ENCODE measurements around the gene CACNA1H.

The CACNA1H gene

GRCh38 chr16:1157639-1158455 is 4.9 kb downstream of the CACNA1H start:
- DNase-seq (ENCODE audit: insufficient read length, low spot score): peak; percentile 70
- no peak for FAIRE-seq
- TF ChIP-seq, protein P1, sequence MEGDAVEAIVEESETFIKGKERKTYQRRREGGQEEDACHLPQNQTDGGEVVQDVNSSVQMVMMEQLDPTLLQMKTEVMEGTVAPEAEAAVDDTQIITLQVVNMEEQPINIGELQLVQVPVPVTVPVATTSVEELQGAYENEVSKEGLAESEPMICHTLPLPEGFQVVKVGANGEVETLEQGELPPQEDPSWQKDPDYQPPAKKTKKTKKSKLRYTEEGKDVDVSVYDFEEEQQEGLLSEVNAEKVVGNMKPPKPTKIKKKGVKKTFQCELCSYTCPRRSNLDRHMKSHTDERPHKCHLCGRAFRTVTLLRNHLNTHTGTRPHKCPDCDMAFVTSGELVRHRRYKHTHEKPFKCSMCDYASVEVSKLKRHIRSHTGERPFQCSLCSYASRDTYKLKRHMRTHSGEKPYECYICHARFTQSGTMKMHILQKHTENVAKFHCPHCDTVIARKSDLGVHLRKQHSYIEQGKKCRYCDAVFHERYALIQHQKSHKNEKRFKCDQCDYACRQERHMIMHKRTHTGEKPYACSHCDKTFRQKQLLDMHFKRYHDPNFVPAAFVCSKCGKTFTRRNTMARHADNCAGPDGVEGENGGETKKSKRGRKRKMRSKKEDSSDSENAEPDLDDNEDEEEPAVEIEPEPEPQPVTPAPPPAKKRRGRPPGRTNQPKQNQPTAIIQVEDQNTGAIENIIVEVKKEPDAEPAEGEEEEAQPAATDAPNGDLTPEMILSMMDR (IDR thresholded peaks at IDR 0.05; ENCODE audit: insufficient read depth, missing control alignments): no peak

DNA sequence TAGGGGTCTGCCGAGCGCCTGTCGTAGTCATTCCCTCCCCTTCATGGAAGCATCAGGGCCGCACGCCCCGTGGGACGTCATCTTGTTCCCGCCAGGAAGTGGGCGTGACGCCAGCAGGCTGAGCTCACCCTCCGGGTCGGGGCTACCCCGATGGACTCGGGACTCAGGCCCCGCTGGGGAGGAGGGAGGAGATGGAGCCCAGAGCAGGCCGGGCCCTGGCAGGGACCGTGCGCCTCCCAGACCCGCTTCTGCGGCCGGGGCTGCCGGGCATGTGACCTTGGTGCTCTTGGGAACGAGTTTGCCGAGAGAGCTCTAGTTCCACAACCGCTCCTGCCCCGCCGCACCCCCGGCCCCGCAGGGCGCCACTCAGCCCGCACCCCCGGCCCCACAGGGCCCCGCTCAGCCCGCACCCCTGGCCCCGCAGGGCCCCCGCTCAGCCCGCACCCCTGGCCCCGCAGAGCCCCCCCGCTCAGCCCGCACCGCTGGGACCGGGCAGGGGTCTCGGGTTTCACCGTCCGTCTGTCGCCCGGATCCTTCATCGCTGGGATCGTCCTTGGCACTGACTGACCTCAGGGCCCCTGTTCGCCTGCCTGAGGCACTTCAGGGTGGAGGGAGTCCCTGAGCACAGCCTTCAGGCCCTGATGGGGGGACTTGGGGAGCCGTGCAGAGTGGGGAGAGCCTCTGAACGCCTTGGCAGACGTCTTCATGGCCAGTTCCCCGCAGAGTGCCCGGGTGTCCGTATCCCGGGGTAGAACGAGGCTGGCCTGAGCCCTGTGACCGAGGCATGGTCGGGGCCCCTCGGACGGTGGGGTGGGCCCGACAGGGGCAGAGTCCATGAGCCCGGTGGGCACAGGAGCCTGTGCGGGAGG is 5.8 kb downstream of the CACNA1H start:
- FAIRE-seq: no peak
- TF ChIP-seq, protein P1 (IDR thresholded peaks at IDR 0.05; ENCODE audit: insufficient read depth, missing control alignments): no peak
- no peak for DNase-seq (ENCODE audit: insufficient read length, low spot score)

DNA sequence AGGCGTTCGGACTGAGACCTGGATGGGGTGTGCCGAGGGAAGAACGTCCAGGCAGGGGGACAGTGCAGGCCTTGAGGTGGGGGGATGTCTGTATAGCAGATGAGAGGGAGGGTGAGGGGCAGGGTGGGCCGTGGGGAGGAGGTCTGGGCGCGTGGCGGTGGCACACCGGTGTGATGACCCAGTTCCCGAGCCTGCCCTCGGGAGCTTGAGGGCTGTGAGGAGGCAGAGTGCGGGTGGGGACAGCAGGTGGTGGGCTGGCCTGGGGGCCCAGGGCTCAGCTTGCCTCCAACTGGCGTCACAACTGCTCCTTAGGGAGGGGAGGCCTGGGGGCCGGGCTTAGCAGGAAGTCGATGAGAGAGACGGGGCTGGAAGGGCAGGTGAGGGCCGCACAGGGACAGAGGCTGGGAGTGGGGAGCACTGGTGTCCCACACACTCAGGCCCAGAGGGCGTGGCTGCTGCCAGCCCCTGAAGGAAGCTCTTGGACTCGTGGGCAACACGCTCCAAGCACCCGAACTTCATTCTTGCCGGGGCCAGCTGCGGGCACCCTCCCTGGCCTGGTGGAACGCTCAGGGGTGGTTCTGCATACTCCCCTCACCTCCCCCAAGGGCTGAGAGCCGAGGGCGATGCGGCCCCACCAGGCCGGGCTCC is 6.5 kb downstream of the CACNA1H start:
- peak; percentile 79 for DNase-seq (ENCODE audit: insufficient read length, low spot score)
- no peak for FAIRE-seq
- TF ChIP-seq, protein P1 (IDR thresholded peaks at IDR 0.05; ENCODE audit: insufficient read depth, missing control alignments): no peak

GRCh38 chr16:1159973-1160772 is 7.3 kb downstream of the CACNA1H start:
- TF ChIP-seq, protein P1 (IDR thresholded peaks at IDR 0.05; ENCODE audit: insufficient read depth, missing control alignments): no peak
- DNase-seq (ENCODE audit: insufficient read length, low spot score) (no peak), FAIRE-seq (no peak)

- no peak for DNase-seq (ENCODE audit: insufficient read length, low spot score)
- no peak for FAIRE-seq
- TF ChIP-seq, protein P1 (IDR thresholded peaks at IDR 0.05; ENCODE audit: insufficient read depth, missing control alignments): no peak
Observed at GRCh38 chr16:1160773-1161348, 8.0 kb downstream of the CACNA1H start.

All from D721Med (cell line).